Measurements from ENCODE around the gene NOX3.

NOX3 gene

DNA sequence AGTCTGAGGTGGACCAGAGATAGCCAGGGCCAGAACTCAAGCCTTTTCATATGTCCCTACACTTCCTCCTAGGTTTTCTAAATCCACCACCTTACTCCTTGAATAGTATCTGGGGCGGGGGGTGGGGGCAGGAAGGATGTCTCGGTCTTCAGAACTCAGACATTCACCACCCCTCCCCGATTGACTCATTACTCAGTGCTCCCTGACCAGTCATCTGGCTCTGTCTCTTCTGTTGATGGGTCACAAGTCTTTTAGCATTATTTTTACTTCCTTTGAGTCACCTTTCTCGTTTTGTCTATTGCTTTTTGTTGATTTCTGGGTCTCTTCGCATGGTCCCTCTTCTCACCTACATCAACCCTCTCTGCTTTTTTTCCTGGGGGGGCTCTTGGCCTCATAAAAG lies 23.3 kb downstream of the NOX3 start:
- no peak for DNase-seq

DNA sequence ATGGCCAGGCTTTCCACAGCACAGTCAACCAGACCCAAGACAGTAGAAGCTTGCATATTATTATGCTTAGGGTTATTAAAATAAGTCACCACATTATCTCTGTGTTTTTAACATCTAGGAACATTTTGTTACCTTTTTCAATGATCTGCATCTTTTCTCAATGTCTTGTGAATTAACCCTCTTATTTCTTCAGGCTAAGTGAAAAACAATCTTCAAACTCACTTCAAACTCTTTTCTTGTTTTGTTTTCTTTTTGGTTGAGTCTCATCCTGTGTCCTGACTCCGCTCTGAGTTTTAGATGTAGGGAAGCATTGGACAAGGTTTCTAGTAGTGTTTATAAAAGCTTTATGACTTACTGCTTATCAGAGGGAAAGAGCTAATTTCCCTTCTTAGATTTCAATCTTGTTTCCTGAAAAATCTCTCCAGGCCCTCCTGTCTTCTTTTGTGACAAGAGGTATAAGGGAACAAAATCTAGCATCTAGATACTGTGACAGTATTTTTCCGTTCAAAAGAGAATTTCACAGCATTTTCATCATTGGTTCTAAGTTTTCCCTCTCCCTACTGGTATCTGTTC lies 26.2 kb downstream of the NOX3 start:
- no peak for DNase-seq

DNA sequence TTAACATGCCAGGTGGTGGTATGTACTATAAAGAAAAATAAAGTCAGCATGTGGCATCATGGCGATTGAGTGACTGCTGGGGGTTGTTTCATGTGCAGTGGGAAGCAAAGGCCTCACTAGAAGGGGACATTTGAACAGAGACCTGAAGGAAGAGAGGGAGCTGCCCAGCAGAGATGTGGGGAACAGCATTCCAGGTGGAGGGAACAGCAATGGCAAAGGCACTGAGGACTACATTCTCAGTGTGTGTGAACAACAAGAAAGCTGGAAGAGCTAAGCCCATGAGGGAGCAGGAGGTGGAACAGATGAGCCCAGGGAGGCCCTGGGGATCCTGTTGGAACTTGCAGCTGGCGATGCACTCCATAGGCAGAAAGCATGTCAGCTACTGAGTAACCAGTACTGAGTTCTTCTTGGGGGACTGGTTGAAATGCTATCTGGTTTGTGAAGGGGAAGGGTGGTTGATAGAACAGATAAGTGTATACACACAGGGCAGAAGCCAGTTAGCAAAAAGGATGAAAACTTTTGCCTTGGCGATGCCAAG lies 29.2 kb downstream of the NOX3 start:
- DNase-seq = no peak

DNA sequence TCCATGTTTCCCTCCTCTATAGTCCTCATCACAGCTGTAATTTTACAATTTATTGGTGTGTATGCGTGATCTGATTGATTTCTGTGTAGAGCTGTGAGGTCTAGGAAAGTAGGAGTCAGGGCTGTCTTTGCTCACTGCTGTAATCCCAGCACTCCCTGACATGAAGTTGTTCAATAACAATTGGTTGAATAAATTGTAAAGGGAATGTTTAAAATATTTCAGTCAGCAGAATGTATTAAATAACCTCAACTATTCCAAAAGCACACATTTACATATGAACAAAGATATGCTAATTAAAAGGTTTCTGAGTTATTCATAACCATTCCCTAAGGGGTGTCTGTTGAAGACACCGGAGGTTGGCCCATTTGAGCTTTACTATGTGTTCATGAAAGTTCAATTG lies 31.5 kb downstream of the NOX3 start:
- no peak for DNase-seq

DNA sequence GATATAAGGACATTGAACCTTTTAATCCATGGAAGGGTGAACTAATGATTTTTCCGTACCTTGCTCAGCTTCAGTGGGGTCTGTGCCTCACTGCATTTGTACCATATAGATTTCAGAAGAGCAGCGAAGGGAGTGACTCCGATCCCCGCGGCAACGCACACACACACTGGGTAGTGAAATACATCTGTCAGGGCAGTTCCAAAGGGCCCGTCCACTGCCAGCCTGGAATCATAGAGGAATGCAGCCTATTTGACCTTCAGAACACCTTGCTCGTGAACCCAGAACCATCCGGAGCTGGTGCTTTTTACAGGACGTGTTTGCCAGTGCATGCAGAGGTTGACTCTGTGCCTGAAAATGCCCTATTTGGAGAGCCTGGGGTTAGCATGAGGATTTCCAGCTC lies 33.0 kb downstream of the NOX3 start:
- no peak for DNase-seq

DNA sequence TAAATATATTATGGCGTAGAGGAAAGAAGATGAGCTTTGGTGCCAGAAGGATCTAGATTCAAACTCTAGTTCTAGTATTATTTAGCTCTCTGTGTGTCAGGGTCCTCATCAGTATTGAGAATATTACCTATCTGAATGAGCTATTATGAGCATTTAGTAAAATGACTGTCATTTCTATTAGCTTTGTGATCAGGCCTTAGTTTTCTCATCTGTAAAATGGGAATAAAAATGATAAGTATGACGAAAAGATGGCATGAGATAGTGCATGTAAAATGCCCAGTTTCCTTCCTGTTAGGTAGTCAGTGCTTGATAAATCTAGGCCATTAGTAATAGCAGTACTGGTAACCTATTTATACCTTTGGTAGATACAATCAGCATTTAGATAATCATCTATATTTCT lies 35.1 kb downstream of the NOX3 start:
- DNase-seq = no peak

DNA sequence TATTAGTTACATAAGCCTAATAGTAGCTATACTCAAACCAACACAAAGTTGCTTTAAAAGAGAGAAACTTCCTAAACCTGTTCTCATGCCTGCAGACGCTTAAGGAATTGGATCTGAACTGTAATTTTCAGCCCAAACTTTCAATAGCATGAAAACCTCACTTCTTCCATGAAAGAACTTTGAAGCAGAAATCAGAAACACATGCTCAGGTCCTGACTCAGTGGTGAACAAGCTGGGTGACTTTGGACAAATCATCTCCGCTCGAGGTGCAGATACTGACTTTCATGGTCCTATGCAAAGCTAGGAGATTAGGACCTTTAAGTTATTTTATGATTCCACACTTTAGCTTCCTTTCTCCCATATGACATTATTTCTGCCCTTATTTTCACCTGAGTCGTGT lies 36.5 kb downstream of the NOX3 start:
- no peak for DNase-seq

DNA sequence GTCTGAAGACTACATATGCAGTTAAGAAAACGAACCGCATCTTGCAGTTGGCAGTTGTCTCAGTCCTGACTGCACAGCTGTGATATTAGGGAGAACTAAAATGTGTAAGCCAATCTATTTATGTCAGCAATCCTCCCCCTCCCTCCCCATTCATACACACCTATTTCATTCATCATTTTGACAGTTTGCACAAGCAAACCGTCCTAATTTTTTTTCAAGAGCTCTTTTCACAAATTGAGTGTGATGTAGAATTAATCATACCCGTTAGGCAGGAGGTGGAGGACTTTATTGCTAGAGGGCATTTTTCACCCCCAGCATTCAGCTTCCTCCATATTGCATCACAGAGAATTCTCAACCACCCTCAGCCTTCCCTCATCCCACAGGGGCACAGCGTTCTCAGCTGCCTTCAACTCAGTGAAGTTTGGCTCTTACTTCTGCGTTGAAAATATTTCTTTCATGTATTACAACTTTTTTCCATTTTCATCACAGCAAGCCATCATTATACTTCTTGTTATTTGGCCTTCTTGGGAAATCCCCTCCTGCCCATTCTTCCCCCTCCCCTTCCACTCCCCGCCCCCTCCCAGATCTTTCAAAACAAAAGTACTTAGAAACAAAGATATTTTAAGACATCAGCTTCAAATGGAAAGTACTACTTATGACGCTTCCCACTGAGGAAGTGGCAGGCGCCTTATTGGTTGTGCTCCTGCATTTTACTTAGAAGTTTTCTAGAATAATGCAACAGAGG lies 37.5 kb downstream of the NOX3 start:
- DNase-seq = no peak

DNA sequence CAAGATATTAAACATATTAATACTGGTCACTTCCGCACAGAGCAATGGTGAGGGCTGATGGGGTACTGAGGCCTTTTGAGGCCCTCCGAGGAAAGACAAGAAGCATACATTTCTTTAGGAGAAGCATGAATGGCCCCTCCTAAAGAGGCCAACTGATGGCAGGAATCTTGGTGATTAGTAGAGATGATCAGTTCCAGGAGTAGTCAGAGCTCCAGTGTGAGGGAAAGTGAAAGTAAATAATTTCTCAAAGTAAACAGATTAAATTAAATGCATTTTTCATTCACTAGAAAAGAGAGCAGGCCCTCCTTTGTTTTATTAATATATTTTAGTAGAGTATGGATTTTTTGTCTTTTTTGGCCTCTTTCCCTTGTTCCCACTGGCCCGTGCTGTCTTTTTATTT lies 38.2 kb downstream of the NOX3 start:
- DNase-seq = no peak

DNA sequence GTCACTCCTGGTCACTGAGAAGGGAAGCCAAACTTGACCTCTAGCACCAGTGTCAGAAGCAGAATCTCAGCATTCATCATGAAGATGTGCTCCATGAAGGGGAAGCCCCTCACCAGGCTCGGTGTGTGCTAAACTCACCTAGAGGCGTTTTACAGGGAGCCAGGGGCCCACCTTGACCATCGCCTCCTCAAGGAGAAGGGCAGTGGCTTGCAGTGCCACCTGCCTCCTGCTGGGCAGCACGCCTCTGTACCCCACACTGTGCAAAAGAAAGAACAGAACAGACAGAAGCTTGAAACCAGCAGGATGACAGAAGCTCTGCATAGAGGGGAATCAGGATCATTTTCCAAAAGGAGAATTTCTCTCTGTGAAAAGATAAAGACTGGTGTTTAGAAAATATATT lies 39.7 kb downstream of the NOX3 start:
- DNase-seq = no peak

DNA sequence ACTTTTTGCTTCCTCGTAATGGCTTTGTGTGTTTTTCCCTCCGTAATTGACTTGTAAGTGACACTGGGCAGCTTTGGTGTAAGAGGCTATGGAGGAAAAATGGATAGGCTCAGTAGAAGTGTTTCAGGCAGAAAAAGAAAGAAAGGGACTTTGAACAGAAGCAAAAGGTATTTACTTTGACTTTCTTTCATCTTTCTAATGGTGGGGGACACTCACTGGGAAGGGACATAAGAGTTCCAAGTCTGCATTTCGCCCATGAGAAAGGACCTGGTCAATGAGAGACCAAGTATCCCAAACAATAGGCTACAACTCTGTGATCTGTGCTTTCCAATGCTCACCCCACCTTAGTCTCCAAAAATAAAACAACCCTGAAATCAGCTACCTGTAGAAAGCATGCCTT lies 41.6 kb downstream of the NOX3 start:
- DNase-seq = no peak

DNA sequence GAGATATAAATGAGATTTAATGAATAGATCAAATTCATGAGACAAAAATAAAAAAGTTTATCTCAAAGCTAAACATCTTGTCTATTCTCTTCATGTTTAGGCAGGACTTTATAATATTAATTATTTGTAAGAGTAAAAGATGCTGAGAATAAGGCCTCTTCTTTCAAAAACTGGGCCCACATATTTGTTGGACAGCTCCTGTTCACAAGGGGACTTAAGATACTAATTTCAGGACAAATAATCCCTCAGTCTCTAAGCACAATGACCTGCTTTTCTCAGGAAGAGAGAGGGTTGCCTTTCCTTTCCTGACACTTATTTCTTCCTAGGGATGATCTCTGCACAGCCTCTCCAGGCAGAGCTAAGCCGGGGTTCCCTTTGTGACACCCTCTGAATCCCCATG lies 43.3 kb downstream of the NOX3 start:
- DNase-seq = peak; percentile 21

DNA sequence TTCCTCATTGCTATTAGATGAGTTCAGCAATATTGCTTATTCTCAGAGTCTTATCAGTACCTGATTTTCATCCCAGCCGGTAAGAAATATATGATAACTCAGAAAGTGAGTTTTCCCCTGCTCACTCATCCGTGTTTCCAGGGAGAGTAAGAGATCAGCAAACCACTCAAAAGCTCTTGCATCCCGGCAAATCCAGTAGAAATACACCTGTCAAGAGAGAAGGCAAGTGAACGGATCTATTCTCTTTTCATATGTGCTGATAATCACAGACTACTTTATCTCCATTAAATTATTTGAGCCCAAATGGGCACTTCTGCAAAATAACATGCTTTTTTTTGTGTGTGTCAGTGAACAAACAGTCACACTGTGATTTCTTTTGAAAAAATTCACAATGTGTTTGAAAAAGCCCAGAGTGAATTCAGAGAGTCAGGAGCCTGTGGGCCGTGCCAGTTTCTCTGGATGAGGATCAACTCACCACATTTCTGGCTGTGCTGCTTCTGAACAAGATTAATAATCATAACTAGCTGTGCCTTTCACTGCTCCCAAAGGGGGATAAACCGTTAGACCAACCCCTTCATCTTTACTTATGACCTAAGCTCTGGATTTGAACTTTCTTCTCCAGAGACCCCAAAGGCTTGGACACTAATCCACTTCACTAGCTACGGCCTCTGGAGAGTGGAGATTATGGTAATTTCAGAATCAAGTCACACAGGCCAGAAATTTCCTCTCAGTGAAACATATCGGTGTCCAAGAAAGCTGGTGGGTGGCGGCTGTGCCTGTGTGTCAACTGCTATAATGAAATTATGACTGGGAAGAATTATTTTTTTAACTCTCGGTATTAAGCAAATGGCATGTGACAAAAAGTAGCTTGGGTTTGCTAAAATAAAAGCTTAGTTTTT lies 44.2 kb downstream of the NOX3 start:
- DNase-seq = peak; percentile 76

DNA sequence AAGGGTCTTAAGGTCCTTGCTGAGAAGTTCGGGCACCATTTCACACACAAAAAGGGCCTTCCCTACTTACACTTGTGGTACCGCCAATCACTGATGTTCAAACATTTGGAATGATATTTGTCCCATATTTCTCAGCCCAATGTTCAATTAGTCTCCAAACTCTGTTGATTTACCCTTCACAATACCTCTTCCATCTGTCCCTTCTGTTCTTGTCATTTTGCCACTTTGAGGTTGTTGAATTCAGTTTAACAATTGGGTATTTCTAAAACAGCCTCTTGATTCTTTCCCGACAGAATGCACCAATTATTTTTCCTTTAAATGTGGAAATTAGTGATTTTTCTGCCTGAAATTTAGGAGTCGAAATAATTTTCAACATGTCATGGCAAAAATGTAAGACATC lies 46.2 kb downstream of the NOX3 start:
- DNase-seq = no peak

DNA sequence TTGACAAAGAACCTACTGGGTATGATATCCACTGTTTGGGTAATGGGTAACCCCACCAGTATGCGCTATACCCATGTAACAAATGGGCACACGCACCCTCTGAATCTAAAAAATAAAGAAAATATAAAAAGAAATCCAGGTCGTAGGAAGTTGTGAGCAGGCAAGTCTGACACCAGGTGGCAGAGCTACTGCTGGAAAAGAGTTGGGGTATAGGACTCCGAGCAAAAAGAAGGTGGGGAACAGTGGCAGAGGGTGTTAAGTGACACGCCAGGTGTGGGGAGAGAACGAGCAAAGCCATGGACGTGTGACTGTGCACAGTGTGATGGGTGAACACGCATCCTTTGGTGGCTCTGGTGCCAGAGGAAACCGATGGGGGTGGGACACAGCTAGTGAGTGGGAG lies 46.7 kb downstream of the NOX3 start:
- no peak for DNase-seq

DNA sequence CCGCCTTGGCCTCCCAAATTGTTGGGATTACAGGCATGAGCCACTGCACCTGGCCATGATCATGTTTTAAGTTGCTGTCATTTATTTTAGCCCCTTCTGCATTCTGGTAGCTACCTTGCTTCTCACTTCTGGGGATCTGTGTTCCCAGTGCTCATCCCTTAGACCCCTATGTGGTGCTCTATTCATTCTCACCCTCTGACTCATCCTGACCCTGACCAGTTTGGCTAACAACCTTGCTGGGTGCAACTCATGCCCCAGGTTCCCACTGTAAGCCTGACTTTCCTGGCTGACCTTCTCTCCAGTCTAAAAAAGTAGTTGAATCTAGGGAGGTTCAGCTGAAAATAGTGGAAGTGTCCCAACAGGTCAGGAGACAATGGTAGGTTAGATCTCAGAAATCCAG lies 47.4 kb downstream of the NOX3 start:
- no peak for DNase-seq

DNA sequence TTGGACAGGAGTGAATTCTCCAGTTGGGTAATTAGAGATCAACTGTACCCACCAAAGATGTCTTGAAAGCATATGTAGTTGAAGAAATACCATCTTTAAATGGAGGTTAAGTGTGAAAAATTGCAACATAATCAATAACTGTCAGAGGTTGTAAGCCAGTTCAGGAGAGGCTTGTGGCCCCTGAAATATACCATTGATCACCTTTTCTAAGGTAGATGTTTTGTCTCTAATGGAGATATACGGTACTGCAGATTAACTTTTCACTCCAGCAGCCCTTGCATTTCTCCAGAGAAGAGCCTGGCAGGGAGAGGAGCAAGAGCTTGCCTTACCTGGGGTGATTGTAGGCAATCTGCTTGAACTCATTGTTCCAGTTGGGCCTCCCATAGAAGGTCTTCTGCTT lies 48.8 kb downstream of the NOX3 start:
- DNase-seq = no peak

DNA sequence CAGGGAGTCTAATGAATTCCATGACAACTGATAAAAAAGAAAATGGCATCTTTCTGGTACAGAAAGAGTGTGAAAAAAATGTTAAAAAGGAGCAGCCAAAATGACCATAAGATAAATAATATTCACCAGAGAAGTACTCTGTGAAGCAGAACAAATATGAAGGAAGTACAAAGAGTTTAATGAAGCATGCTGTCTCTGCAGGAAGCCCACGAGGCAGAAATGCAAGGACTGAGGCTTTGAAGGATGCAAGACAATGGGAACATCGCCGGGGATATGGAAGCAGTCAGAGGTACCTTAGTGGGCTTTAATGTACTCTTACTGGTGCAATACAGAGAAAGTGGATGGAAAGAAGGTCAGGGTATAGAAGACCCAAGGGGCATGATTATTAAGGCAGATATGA lies 50.7 kb downstream of the NOX3 start:
- DNase-seq = no peak

DNA sequence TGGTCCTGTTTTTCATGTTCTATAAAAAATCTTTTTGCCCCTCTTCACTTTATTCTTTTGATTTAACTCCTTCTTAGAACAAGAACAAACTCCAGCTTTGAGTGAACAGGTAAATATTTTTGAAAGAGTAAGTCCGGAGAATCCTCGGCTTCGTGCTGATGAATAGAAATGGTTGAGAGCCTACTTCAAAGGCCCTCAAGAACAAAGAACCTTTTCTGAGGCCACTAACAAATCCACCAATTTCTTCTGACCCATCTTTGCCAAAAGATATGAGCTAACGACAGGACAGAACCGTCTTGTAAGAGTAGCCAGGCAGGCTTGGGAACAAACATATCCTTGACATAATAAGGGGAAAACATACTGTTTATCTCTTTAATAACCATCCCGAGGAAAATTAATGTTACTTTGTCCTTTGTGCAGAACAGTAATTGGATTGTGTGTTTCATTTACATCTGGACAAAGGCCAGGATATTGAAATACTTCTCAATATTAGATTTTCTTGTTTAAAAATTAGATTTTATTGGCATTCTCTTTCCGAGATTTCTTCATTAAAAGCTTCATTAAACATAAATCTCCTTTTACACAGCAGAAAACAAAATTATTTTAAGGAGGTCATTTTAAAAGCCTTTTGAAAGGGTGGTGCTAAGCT lies 52.9 kb downstream of the NOX3 start:
- DNase-seq = no peak

DNA sequence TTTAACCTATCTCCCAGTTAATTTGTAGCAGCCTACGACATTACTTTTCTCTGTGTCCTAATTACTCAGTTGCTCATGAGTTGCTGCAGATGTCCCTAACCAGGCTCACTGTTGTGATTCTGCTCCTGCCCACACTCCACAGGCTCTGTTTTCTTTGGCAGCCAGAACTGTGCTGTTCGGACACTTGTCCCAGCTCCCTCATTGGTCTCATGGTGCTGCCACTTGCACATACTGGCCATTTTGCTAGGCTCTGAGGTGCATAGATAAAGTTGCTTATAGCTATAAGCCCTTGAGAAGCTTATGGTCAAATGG lies 55.0 kb downstream of the NOX3 start:
- no peak for DNase-seq

DNA sequence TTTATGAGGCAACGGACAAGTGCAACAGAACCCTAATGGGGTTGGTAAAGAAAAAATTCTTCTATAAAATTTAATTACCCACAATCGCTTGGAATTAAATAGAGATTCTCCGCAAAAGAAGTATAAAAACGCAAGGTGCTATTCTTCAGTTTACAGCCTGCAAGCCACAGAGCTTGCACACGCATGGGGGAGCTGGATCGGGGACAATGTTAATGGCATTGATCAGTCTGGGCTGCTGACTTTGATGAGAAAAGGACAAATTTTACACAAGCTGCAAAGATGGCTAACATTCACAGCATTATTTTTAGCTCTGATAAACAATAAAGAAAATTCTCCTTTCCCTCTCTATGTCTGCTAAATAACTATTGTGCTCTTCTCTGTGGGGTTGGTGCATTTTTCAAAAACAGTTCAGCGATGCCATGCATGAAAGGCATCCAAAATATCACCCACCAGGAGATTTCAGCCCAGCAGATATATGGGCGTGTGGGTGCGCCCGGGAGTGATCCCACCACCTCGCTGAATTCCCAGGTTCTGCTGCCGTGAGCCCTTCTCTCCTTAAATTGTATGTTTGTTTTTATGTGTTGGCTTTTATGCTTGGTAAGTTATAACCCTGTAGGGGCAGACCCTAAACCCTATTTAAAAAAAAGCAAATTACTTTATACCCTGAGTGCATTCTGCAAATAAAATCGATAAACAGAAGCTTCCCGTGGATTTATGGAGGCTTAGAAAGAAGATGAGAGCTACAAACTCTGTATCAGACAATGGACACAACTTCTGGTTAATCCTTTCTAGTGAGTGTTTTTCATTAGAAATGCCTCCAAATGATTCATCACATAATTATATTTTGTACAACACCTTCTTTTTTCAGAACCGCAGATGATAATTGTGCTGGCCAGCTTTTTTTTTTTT lies 55.6 kb downstream of the NOX3 start:
- no peak for DNase-seq

DNA sequence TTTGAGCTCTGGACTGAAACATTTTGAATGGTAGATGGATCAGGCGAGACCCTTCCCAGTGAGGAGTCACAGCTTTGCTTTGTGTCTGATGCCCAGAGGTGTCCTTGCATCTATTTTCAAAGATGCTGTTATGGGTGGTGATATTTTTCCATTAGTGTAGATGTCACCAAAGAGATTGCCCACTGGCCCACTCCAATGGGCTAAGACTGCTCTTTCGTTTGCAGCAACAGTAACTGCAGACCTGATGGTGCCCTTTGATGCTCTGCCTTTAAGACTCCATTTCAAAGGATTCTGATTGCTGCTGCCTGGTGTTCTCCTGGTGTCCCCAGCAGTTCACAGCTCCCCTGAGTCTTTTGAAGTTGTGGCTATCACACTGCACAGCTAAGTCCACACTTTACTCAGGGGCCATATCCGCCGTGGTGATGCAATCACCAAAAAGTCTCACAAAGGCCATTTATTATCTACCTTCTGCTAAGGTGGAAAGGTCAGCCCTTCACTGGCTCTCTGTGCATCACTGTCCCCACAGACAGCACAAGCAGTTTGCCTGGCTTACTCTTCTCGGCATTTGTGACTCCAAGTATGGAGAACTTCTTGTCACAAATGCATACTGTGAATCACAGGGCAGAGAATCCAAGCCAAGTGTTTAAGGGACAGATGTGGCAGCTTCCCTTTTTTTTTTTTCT lies 56.4 kb downstream of the NOX3 start:
- DNase-seq = no peak
